WTC11 (cell line): Measurements from ENCODE around the gene SOWAHA. TPM values are rescaled to one million over a fixed set of nuclear protein-coding genes. Genes with fewer than 3 reads are reported as not detected.

Source experiments
- ATAC-seq: fragments of 200-7000 bp; cut with Tn5 transposase; 2 replicates; pipeline ENCODE4 v1.10.0; 2021; ENCODE audit warnings: mild to moderate bottlenecking, moderate library complexity
- CTCF ChIA-PET: fragments of 300-600 bp; sonication (Branson Sonifier 250); formaldehyde crosslinking; loops from one replicate; lab custom pipeline; 2021; ENCODE audit warnings: antibody characterized with exemption; lab: Charles Lee
- POLR2A ChIA-PET: fragments of 350-600 bp; sonication (Branson Sonifier 250); formaldehyde crosslinking; loops from one replicate; lab custom pipeline; 2021; ENCODE audit warnings: antibody characterized with exemption; lab: Charles Lee
- DNase-seq: peaks from one replicate; pipeline ENCODE4 v3.0.0; 2021; ENCODE audit warnings: low spot score
- H3K27ac Mint-ChIP-seq: 2 replicates; pipeline ENCODE4 v1.8.0; 2021; ENCODE audit warnings: mixed read lengths
- H3K27me3 Mint-ChIP-seq: 2 replicates; pipeline ENCODE4 v1.8.0; 2021; ENCODE audit warnings: low read depth, mild to moderate bottlenecking, moderate library complexity, mixed read lengths
- H3K36me3 Mint-ChIP-seq: 2 replicates; pipeline ENCODE4 v1.8.0; 2021; ENCODE audit warnings: mixed read lengths
- H3K4me1 Mint-ChIP-seq: 2 replicates; pipeline ENCODE4 v1.8.0; 2022; ENCODE audit warnings: mixed read lengths
- H3K4me3 Mint-ChIP-seq: 2 replicates; pipeline ENCODE4 v1.8.0; 2021; ENCODE audit warnings: mild to moderate bottlenecking, moderate library complexity, mixed read lengths
- H3K9me3 Mint-ChIP-seq: 2 replicates; pipeline ENCODE4 v1.8.0; 2021; ENCODE audit warnings: mixed read lengths
- CREB1 ChIP-seq: sonication (generic); formaldehyde crosslinking; IDR thresholded peaks from 2 replicates; pipeline ENCODE4 v1.8.0; 2023; ENCODE audit warnings: mild to moderate bottlenecking, missing genetic modification reagents
- ESRRA ChIP-seq: sonication (generic); formaldehyde crosslinking; IDR thresholded peaks from 2 replicates; pipeline ENCODE4 v1.8.1; 2022; ENCODE audit warnings: mild to moderate bottlenecking, missing genetic modification reagents, borderline replicate concordance
- FOXP1 ChIP-seq: sonication (generic); formaldehyde crosslinking; IDR thresholded peaks from 2 replicates; pipeline ENCODE4 v1.8.0; 2022; ENCODE audit warnings: missing genetic modification reagents, mild to moderate bottlenecking, moderate library complexity, borderline replicate concordance
- GABPB1 ChIP-seq: sonication (generic); formaldehyde crosslinking; IDR thresholded peaks from 2 replicates; pipeline ENCODE4 v1.8.1; 2023; ENCODE audit warnings: mild to moderate bottlenecking, missing genetic modification reagents
- GRHL2 ChIP-seq: fragments of 250-450 bp; sonication (Bioruptor Pico); IDR thresholded peaks from 2 replicates; pipeline ENCODE4 v1.8.0; 2022; ENCODE audit warnings: mild to moderate bottlenecking, moderate library complexity; ENCODE audit not compliant: insufficient replicate concordance, severe bottlenecking
- HMGA2 ChIP-seq: fragments of 250-450 bp; sonication (Bioruptor Pico); IDR thresholded peaks from 2 replicates; pipeline ENCODE4 v1.4.0; 2021; ENCODE audit warnings: mild to moderate bottlenecking, moderate library complexity
- JUN ChIP-seq: sonication (generic); formaldehyde crosslinking; IDR thresholded peaks from 2 replicates; pipeline ENCODE4 v1.8.0; 2023; ENCODE audit warnings: mild to moderate bottlenecking, missing genetic modification reagents
- MYBL2 ChIP-seq: sonication (generic); formaldehyde crosslinking; IDR thresholded peaks from 2 replicates; pipeline ENCODE4 v1.8.1; 2023; ENCODE audit warnings: mild to moderate bottlenecking, moderate library complexity, missing genetic modification reagents
- NFE2L1 ChIP-seq: sonication (generic); formaldehyde crosslinking; IDR thresholded peaks from 2 replicates; pipeline ENCODE4 v1.8.1; 2023; ENCODE audit warnings: missing genetic modification reagents
- NR2C2 ChIP-seq: sonication (generic); formaldehyde crosslinking; IDR thresholded peaks from 2 replicates; pipeline ENCODE4 v1.8.0; 2022; ENCODE audit warnings: mild to moderate bottlenecking, missing genetic modification reagents
- NR3C1 ChIP-seq: sonication (generic); formaldehyde crosslinking; conservative IDR thresholded peaks from 2 replicates; pipeline ENCODE4 v1.8.1; 2023; ENCODE audit warnings: low read depth, mild to moderate bottlenecking, missing genetic modification reagents
- OVOL2 ChIP-seq: fragments of 250-450 bp; sonication (Bioruptor Pico); IDR thresholded peaks from 2 replicates; pipeline ENCODE4 v1.9.0; 2021; ENCODE audit warnings: mild to moderate bottlenecking, borderline replicate concordance
- RELA ChIP-seq: sonication (generic); formaldehyde crosslinking; IDR thresholded peaks from 2 replicates; pipeline ENCODE4 v1.8.1; 2022; ENCODE audit warnings: missing genetic modification reagents, mild to moderate bottlenecking, borderline replicate concordance
- RORB ChIP-seq: fragments of 250-450 bp; sonication (Bioruptor Pico); IDR thresholded peaks from 2 replicates; pipeline ENCODE4 v1.9.0; 2021; ENCODE audit warnings: mild to moderate bottlenecking
- SMAD4 ChIP-seq: sonication (generic); formaldehyde crosslinking; IDR thresholded peaks from 2 replicates; pipeline ENCODE4 v1.8.0; 2022; ENCODE audit warnings: mild to moderate bottlenecking, missing genetic modification reagents
- ZNF232 ChIP-seq: sonication (generic); formaldehyde crosslinking; IDR thresholded peaks from 2 replicates; pipeline ENCODE4 v1.8.0; 2022; ENCODE audit warnings: mild to moderate bottlenecking, missing genetic modification reagents
- ZNF423 ChIP-seq: fragments of 250-450 bp; sonication (Bioruptor Pico); IDR thresholded peaks from 2 replicates; pipeline ENCODE4 v2.1.2; 2022; ENCODE audit warnings: mild to moderate bottlenecking, moderate library complexity
- total RNA-seq: library from RNA; stranded (reverse); gene quantifications from 3 replicates; pipeline ENCODE4 v1.2.3, GENCODE V29; 2021
- TF ChIP-seq, protein P1 (sequence below): sonication (generic); formaldehyde crosslinking; IDR thresholded peaks from 2 replicates; pipeline ENCODE4 v1.8.1; 2023; ENCODE audit warnings: mild to moderate bottlenecking, moderate library complexity, missing genetic modification reagents
- TF ChIP-seq, protein P2 (sequence below): sonication (generic); formaldehyde crosslinking; IDR thresholded peaks from 2 replicates; pipeline ENCODE4 v1.8.0; 2023; ENCODE audit warnings: mild to moderate bottlenecking, missing genetic modification reagents
- TF ChIP-seq, protein P3 (sequence below): fragments of 250-450 bp; sonication (Bioruptor Pico); IDR thresholded peaks from 2 replicates; pipeline ENCODE4 v1.8.0; 2021; ENCODE audit warnings: mild to moderate bottlenecking

SOWAHA gene
- total RNA-seq, 1 experiment from 2014 or later = 0.11 TPM

DNA sequence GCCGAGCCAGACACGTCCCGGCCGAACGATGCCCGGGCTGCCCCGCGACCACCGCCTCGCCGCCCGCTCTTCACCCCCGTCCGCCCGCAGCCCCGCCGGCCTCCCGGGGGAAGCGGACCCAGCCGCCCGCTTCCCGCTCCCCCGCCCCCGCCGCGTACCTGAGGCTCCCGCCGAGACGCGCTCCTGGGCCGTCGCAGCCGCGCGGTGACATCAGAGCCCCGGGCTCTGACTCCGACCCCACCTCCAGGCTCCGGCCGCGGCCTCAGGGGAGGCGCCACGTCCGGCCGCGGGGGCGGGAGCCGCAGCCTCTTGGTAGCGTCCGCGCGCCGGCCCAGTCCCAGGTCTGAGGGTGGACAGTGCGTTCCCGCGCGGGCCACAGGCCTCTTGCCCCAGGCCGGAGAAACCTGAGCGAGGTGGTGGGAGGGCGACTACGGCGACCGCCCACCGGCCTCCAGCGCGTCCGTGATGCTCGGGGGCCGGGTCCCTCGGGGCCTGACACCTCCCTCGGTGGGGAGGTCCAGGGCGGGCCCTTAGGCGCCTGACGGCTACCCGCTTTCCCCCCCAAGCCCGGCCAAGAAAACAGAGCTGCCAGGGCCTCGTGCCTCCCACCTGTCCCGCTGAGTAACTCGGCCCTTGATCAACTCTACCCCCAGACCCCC lies 17.5 kb downstream of the SOWAHA start, which contains the start of gene SHROOM1 (continued):
- TF ChIP-seq GABPB1 (peak; percentile 56; the same call in 1 of the 2 replicates), JUN (CRISPR knock-in tag) (no peak)
- TF ChIP-seq, protein P1, sequence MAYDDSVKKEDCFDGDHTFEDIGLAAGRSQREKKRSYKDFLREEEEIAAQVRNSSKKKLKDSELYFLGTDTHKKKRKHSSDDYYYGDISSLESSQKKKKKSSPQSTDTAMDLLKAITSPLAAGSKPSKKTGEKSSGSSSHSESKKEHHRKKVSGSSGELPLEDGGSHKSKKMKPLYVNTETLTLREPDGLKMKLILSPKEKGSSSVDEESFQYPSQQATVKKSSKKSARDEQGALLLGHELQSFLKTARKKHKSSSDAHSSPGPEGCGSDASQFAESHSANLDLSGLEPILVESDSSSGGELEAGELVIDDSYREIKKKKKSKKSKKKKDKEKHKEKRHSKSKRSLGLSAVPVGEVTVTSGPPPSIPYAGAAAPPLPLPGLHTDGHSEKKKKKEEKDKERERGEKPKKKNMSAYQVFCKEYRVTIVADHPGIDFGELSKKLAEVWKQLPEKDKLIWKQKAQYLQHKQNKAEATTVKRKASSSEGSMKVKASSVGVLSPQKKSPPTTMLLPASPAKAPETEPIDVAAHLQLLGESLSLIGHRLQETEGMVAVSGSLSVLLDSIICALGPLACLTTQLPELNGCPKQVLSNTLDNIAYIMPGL (CRISPR knock-in tag) = peak; percentile 38; the same call in 1 of the 2 replicates

DNA sequence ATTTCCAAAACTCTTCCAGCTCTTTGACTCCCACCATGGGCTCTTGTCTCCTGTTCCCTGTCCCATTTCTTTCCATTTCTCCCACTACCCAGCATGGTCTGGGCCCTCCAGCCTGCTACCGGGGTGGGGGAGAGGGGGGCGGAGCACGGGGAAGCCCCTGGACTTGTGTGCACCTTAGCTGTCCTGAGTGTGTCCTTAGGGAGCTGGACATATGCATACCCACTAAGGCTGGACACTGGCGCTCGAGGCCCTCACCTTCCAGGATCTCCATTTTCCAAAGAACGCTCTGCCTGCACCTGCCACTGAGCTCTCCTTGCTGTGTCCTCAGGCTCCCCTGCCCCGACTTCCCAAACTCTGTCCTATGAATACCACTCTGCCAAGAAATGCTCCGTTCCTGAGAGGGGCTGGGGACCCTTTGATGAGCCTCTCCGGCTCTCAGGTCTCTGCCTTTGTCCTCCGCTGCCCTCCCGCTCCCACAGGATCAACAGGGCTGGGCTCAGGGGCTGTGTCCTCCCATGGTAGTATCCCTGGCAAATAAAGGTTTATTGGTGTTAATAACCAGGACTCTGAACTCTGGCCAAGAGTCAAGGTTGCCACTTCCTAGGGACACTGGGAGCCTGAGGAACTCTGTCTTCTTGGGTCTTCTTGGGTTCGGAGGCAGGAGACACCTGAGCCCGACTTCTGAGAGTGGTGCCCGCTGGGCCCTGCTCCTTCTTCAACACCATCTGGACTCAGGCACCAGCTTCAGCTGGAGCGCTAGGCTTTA lies 18.2 kb downstream of the SOWAHA start:
- DNase-seq (no peak), ATAC-seq (no peak)
- H3K27me3 Mint-ChIP-seq = peaks cover 69% of the 10 kb centered on the region
- no peaks in the 10 kb centered on the region for H3K36me3 Mint-ChIP-seq
- H3K27ac Mint-ChIP-seq = no peak overlapping the region
- no peaks in the 10 kb centered on the region for H3K9me3 Mint-ChIP-seq
- H3K4me1 Mint-ChIP-seq = peaks cover 8% of the 10 kb centered on the region
- no peak for TF ChIP-seq NR2C2 (CRISPR knock-in tag)
- no peak for TF ChIP-seq ESRRA (CRISPR knock-in tag)
- TF ChIP-seq NFE2L1 = no peak
- TF ChIP-seq CREB1 (CRISPR knock-in tag) = no peak
- TF ChIP-seq GRHL2 (CRISPR knock-in tag) = no peak
- TF ChIP-seq, protein P2, sequence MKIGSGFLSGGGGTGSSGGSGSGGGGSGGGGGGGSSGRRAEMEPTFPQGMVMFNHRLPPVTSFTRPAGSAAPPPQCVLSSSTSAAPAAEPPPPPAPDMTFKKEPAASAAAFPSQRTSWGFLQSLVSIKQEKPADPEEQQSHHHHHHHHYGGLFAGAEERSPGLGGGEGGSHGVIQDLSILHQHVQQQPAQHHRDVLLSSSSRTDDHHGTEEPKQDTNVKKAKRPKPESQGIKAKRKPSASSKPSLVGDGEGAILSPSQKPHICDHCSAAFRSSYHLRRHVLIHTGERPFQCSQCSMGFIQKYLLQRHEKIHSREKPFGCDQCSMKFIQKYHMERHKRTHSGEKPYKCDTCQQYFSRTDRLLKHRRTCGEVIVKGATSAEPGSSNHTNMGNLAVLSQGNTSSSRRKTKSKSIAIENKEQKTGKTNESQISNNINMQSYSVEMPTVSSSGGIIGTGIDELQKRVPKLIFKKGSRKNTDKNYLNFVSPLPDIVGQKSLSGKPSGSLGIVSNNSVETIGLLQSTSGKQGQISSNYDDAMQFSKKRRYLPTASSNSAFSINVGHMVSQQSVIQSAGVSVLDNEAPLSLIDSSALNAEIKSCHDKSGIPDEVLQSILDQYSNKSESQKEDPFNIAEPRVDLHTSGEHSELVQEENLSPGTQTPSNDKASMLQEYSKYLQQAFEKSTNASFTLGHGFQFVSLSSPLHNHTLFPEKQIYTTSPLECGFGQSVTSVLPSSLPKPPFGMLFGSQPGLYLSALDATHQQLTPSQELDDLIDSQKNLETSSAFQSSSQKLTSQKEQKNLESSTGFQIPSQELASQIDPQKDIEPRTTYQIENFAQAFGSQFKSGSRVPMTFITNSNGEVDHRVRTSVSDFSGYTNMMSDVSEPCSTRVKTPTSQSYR (CRISPR knock-in tag) = no peak
- TF ChIP-seq HMGA2 (CRISPR knock-in tag) = no peak
- no peak for TF ChIP-seq ZNF423 (CRISPR knock-in tag)
- no peak for TF ChIP-seq NR3C1 (CRISPR knock-in tag)
- TF ChIP-seq RORB = no peak
- TF ChIP-seq SMAD4 (CRISPR knock-in tag) = no peak
- TF ChIP-seq OVOL2 = no peak
- TF ChIP-seq, protein P1 (CRISPR knock-in tag) = no peak
- no peak for TF ChIP-seq MYBL2
- TF ChIP-seq ZNF232 = no peak
- TF ChIP-seq, protein P3, sequence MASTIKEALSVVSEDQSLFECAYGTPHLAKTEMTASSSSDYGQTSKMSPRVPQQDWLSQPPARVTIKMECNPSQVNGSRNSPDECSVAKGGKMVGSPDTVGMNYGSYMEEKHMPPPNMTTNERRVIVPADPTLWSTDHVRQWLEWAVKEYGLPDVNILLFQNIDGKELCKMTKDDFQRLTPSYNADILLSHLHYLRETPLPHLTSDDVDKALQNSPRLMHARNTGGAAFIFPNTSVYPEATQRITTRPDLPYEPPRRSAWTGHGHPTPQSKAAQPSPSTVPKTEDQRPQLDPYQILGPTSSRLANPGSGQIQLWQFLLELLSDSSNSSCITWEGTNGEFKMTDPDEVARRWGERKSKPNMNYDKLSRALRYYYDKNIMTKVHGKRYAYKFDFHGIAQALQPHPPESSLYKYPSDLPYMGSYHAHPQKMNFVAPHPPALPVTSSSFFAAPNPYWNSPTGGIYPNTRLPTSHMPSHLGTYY (CRISPR knock-in tag) = no peak
- no peak for TF ChIP-seq RELA (CRISPR knock-in tag)
- no peak for TF ChIP-seq FOXP1
- ChIA-PET CTCF (interaction anchor here (0.9 to 4.3 kb wide), 7 partner anchors 12 to 335 kb away, joined by 3 to 40 read pairs (median 3); partner anchors contain the start of genes GDF9 and UQCRQ), POLR2A (interaction anchor here (1.2 kb wide), 1 partner anchor 35 kb away, joined by 5 read pairs; the partner anchor contains the start of genes GDF9 and UQCRQ)
- peak overlapping the region; percentile 75 for H3K4me3 Mint-ChIP-seq
